IPS-NIHi7 (cell line): ENCODE results near the gene ANXA8L1.
"Not testable (repeated sequence)": the region's sequence is repeated elsewhere in the genome, so short reads cannot be mapped to it uniquely, and the experiment has no call there.

Source experiments
- DNase-seq: peaks from one replicate; pipeline ENCODE4 v3.0.0; 2012; ENCODE audit warnings: mixed read lengths; ENCODE audit errors: extremely low spot score

ANXA8L1 gene

DNA sequence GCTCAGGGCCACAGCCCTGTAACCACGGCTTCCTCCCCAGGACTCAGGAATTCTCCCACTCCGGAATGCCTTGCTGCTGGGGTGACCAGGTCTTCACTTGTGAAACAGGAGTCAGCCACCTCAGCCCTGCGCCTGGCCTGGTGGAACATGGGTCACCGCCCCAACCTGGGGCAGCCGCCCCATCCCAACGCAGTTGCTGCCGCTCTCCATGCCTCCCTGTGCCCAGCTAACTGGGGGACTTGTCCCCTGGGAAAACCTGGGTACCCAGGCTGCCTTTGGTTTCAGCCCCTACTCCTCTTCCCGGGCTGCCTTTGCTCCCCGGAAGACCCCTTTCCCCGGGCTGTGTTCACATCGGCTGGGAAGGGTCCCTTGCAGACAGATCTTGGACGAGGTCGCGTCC lies 22.2 kb downstream of the ANXA8L1 start:
- DNase-seq: not testable (repeated sequence)

DNA sequence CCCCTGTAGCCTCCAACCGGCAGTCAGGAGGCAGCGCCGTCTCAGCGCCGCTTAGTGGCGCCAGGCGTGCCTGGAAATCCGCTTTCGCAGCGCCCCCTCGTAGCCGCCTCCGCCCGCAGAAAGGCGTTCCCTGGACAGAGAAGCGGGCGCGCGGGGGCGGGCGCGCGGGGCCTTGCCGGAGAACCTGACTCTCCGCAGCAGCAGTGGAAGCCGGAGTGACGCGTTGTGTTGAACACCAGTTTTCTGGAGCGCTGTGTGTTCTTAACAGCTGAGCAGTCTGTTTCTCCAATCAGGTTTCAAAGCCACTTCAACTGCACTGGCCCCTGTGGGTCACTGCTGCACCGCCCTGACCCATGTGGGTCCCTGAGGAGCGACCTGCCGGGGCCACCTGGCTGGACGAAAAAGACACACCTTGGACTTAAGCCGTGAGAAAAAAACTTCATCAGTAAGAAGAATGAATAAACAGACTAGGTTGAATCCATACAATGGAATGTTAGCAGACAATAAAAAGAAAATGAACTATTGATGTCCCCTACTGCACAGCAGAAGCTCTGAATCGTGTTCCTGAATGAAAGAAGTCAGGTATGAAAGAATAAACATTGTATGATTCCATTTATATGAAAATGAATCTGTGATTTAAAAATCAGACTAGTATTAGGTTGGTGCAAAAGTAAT lies 22.8 kb downstream of the ANXA8L1 start:
- not testable (repeated sequence) for DNase-seq

DNA sequence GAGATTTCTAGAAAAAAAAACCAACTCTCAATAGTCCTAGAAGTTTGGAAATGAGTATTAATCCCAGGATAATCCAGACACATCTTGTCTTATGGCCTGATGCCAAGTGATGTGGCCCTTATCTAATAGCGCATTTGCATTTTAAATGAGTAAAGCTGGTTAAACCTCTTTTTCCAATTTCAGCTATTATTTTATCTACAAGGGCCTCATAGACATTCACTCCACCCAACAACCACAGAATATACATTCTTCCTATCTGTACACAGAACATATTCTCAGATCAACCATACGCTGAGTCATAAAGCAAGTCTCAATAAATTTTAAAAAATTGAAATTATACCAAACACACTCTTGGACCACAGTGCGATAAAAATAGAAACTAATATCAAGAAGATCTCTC lies 34.0 kb downstream of the ANXA8L1 start:
- DNase-seq: not testable (repeated sequence)

GRCh38 chr10:46411123-46411522 lies 35.5 kb downstream of the ANXA8L1 start:
- DNase-seq: not testable (repeated sequence)

DNA sequence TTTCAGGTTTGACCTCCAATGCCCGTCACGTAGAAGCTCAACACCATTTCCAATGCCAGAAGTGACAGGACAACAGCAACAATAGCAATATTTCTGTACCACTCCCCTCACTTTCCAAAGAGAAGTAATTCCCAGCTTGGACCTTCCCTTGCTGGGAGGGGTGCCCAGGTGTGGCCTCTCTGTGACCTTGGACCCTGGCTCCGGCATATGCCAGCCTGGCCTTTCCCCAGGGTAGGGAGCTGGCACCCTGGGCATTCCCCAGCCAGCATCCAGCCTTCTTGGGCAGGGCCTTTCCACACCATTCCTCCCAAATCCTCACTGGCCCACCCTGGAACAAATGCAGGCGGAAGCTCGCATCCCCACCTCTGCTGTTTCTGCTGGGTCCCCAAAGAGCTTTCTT lies 37.1 kb downstream of the ANXA8L1 start:
- not testable (repeated sequence) for DNase-seq

DNA sequence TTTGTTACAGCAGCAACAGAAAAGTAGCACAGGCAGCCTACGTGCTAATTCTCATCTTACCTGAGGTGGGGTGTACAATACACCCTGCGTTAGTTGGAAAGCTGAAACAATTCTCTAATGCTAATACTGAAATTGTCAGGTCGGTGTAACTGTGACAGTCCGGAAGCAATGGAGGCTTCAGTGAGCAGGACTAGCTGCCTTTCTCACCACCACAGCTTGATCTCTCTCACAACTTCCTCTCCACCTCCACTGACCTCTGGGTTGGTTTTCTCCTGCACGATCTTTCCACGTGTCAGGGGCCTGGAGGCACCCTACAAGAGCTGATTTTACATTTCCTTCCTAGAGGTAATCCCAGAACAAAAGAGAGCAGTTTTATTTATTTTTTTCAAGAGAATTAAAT lies 39.7 kb downstream of the ANXA8L1 start:
- DNase-seq: not testable (repeated sequence)

GRCh38 chr10:46418283-46418682 lies 42.7 kb downstream of the ANXA8L1 start:
- peak; percentile 6 for DNase-seq

- DNase-seq: not testable (repeated sequence)
Observed at GRCh38 chr10:46419570-46420379, 44.2 kb downstream of the ANXA8L1 start.

- not testable (repeated sequence) for DNase-seq
Observed at GRCh38 chr10:46423550-46423949, 48.0 kb downstream of the ANXA8L1 start.

DNA sequence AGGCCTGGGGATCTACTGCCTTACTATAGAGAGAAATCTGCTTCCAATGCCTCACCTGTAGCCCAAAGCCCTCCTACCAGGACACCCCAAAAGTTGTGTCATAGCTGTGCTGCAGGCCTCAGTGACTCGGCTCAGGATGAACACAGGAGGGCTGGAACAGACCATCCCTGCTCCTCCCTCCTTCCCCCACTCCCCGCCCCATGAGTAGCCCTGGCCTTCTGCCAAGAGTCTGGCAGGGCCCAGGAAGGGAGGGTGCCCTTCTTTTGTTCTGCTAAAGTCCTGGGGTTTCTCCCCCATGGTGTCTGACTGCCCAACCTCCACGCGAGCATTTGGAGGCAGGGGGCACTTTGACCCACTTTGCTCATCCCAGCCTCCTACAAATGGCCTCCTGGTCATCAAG lies 65.4 kb downstream of the ANXA8L1 start:
- not testable (repeated sequence) for DNase-seq
